Ovary (tissue), 10 donors: ENCODE results near the gene HSD17B1. TPM values are rescaled to one million over a fixed set of nuclear protein-coding genes. Genes with fewer than 3 reads are reported as not detected.
"Not testable (repeated sequence)": the region's sequence is repeated elsewhere in the genome, so short reads cannot be mapped to it uniquely, and the experiment has no call there.

ENCODE experiments used
- DNase-seq, 5 donors: peaks; one replicate each; pipeline ENCODE4 v3.0.0-alpha.2; 2019 to 2020
- H3K27ac ChIP-seq, 2 donors: fragments of 200-600 bp; one replicate each; pipeline versions ENCODE4 v1.5.1 to v1.8.0; 2019 to 2022
- H3K27me3 ChIP-seq: fragments of 200-600 bp; one replicate; pipeline ENCODE4 v1.8.0; 2022
- H3K36me3 ChIP-seq: fragments of 200-600 bp; sonication (generic); one replicate; pipeline ENCODE4 v1.5.1; 2019
- H3K4me1 ChIP-seq: one replicate; pipeline ENCODE4 v1.8.1; 2013; ENCODE audit warnings: mild to moderate bottlenecking, moderate library complexity; ENCODE audit not compliant: insufficient read depth
- H3K4me3 ChIP-seq: fragments of 200-600 bp; sonication (generic); one replicate; pipeline ENCODE4 v1.5.1; 2017
- H3K9me3 ChIP-seq, 2 donors: fragments of 200-600 bp in 1 of 2; sonication (generic) in 1 of 2; one replicate each; pipeline versions ENCODE4 v1.5.1 to v1.8.1; 2013 to 2019; ENCODE audit warnings: mild to moderate bottlenecking in 1 of 2, moderate library complexity in 1 of 2
- CTCF ChIP-seq, 3 donors: fragments of 450-650 bp in 2 of 3; fragments of 200-600 bp in 1 of 3; IDR thresholded peaks; one replicate each; pipeline versions ENCODE4 v1.5.1 to v1.8.0; 2016 to 2022; ENCODE audit warnings: antibody characterized with exemption in 3 of 3, mild to moderate bottlenecking in 1 of 3
- EP300 ChIP-seq: sonication (generic); formaldehyde crosslinking; IDR thresholded peaks from one replicate; pipeline ENCODE4 v1.6.1; 2017; ENCODE audit warnings: antibody characterized with exemption
- POLR2A ChIP-seq: fragments of 450-650 bp; IDR thresholded peaks from one replicate; pipeline ENCODE4 v1.6.1; 2017; ENCODE audit warnings: antibody characterized with exemption, mild to moderate bottlenecking, moderate library complexity
- WGBS, 3 donors: extraction: QIAGEN DNeasy Blood & Tissue Kit in 1 of 3; methylation state at CpG; one replicate each; pipeline versions ENCODE4 v1.1.5 to v1.1.7; 2013 to 2017; 5-methylcytosine and 5-hydroxymethylcytosine counted together
- intact Hi-C, 4 donors: fragments of 100-400 bp; cut with DNase I; formaldehyde crosslinking; loops; one replicate each; pipeline versions ENCODE4 v1.11.0 to v1.15.1; 2022 to 2023
- long read RNA-seq, 3 donors: library from polyadenylated mRNA in 2 of 3; unstranded in 2 of 3; transcript quantifications; one replicate each; pipeline ENCODE4 v2.0.0 and lab custom pipeline, GENCODE V29; 2021 to 2026
- polyA plus RNA-seq, 2 donors: library from polyadenylated mRNA; stranded (reverse); fragments of 200-250 nt in 1 of 2; fragments of 350-450 nt in 1 of 2; fragmentation: Illumina TruSeq in 1 of 2; extraction: RNeasy Lipid Tissue Mini Kit (QIAGEN cat#74804) in 1 of 2; gene quantifications; one replicate each; pipeline ENCODE4 v1.2.3, GENCODE V29; 2013 to 2014
- total RNA-seq, 7 donors: library from RNA; depleted of rRNA in 2 of 7; stranded (reverse); fragments of >200 nt in 2 of 7; fragmentation: NEBNext Ultra II Directional in 3 of 7; extraction: Animal tissue kit (Norgen Biotek cat#: 25700) in 3 of 7; gene quantifications; one replicate each; pipeline versions ENCODE4 v1.1.0 to v1.2.4, GENCODE V29; 2016 to 2023
- donor health status: DM: no; HTN: no; CAD: no; lungs with moderate emphysema.
- donor health status: DM: no; HTN: no; CAD: no.
- donor health status: Bipolar disorder and iron deficiency.
- donor health status: DM: yes; HTN: yes; CAD: no.
- donor health status: DM: no; HTN: no; CAD: no.
- donor health status: DM: yes; HTN: yes; CAD: no.

The HSD17B1 gene
- total RNA-seq (10 to 100 TPM in 1 of 7 donors, 1 to 10 TPM in 6; 4.3 to 16.7 (median 6.5) TPM), polyA plus RNA-seq (10 to 100 TPM in 1 of 2 donors, 1 to 10 TPM in 1; 2.1 to 18.1 TPM)
- long read RNA-seq, donor 1: 0 reads
- long read RNA-seq, donor 2, full-length matches to known transcripts: 1 of 1 reads
- long read RNA-seq, donor 2, partial matches to known transcripts: 0 of 1 reads
- long read RNA-seq, donor 2, other reads (novel, unspliced or antisense): 0 of 1 reads
- long read RNA-seq, donor 3, partial matches to known transcripts: 2 of 5 reads
- long read RNA-seq, donor 3, other reads (novel, unspliced or antisense): 3 of 5 reads

GRCh38 chr17:42552736-42553135 lies at the start of gene HSD17B1:
Gene HSD17B1, plus strand, starts transcription at chr17:42552923. Its CDS starts 11 bp downstream, at chr17:42552934.
- peak within 1 kb of the TSS; percentile 83 for H3K4me3 ChIP-seq
- WGBS, 3 donors: 35 to 69% (median 40%) methylated on average over 15 of the region's 15 CpGs
- H3K9me3 ChIP-seq, intact Hi-C loops, H3K36me3 ChIP-seq, DNase-seq, H3K27me3 ChIP-seq: not testable (repeated sequence)
- peaks cover 22% of the 10 kb centered on the region for H3K4me1 ChIP-seq
- H3K27ac ChIP-seq: peak within 1 kb of the TSS; percentile 47 to 72

GRCh38 chr17:42502926-42503325 lies 49.8 kb upstream of the HSD17B1 start:
- Histone ChIP-seq H3K27me3 (no peaks in the 10 kb centered on the region), H3K36me3 (no peaks in the 10 kb centered on the region), H3K4me1 (no peaks in the 10 kb centered on the region), H3K4me3 (no peak overlapping the region), H3K27ac (no peak overlapping the region), H3K9me3 (no peaks in the 10 kb centered on the region)
- no peak for DNase-seq
- WGBS, 3 donors: 94 to 100% (median 97%) methylated on average over 1 of the region's 1 CpG
- TF ChIP-seq POLR2A (no peak), EP300 (no peak), CTCF (IDR thresholded peaks at IDR 0.05) (no peak)
- intact Hi-C loops: no loop called here

- no peaks in the 10 kb centered on the region for H3K27me3 ChIP-seq
- H3K9me3 ChIP-seq: no peaks in the 10 kb centered on the region
- no peak overlapping the region for H3K4me3 ChIP-seq
- no peaks in the 10 kb centered on the region for H3K36me3 ChIP-seq
- TF ChIP-seq CTCF (IDR thresholded peaks at IDR 0.05) (no peak), EP300 (no peak), POLR2A (no peak)
- H3K27ac ChIP-seq: no peak overlapping the region
- intact Hi-C loops: no loop called here
- H3K4me1 ChIP-seq: peaks cover 11% of the 10 kb centered on the region
- 86 to 96% (median 89%) methylated on average over 4 of the region's 4 CpGs for WGBS, 3 donors
- no peak for DNase-seq
These were observed 45.1 kb upstream of the HSD17B1 start for GRCh38 chr17:42507671-42508070.

- TF ChIP-seq EP300 (no peak), CTCF (IDR thresholded peaks at IDR 0.05) (no peak), POLR2A (no peak)
- 78 to 80% (median 79%) methylated on average over 12 of the region's 12 CpGs for WGBS, 3 donors
- DNase-seq: no peak
- Histone ChIP-seq H3K27ac (no peak overlapping the region), H3K36me3 (no peaks in the 10 kb centered on the region), H3K4me3 (no peak overlapping the region), H3K27me3 (no peaks in the 10 kb centered on the region), H3K4me1 (peaks cover 16% of the 10 kb centered on the region), H3K9me3 (no peaks in the 10 kb centered on the region)
- intact Hi-C loops: no loop called here
These were observed 44.1 kb upstream of the HSD17B1 start for GRCh38 chr17:42508426-42509165.

- intact Hi-C loops: no loop called here
- H3K27me3 ChIP-seq: no peaks in the 10 kb centered on the region
These were observed 43.3 kb upstream of the HSD17B1 start for GRCh38 chr17:42509409-42509808.

More at GRCh38 chr17:42509409-42509808, 43.3 kb upstream of the HSD17B1 start:
- Histone ChIP-seq H3K4me1 (peaks cover 24% of the 10 kb centered on the region), H3K27ac (no peak overlapping the region), H3K36me3 (no peaks in the 10 kb centered on the region), H3K9me3 (no peaks in the 10 kb centered on the region), H3K4me3 (no peak overlapping the region)
- 77 to 84% (median 82%) methylated on average over 5 of the region's 5 CpGs for WGBS, 3 donors
- no peak for TF ChIP-seq EP300
- no peak for TF ChIP-seq POLR2A
- TF ChIP-seq CTCF (IDR thresholded peaks at IDR 0.05): no peak
- DNase-seq: no peak
